ENCODE results near the gene TRIM10.

Gene TRIM10

GRCh38 chr6:30154061-30154460 is 7.0 kb downstream of the TRIM10 start:
- H3K27ac ChIP-seq (ENCODE audit: low read depth, low read length) = no peak overlapping the region

GRCh38 chr6:30152910-30153610 is 8.0 kb downstream of the TRIM10 start:
- Histone ChIP-seq H3K9me3 (ENCODE audit: control insufficient read depth in 5 of 5, low read length in 5 of 5) (no peaks in the 10 kb centered on the region), H3K9ac (ENCODE audit: low read length in 5 of 5) (no peak overlapping the region), H3K4me3 (ENCODE audit: low read depth in 1 of 5, low read length in 5 of 5) (no peak overlapping the region), H3K27me3 (ENCODE audit: control insufficient read depth in 5 of 5, insufficient read depth in 4 of 5, low read length in 5 of 5) (peaks cover 0 to 9% (median 0%) of the 10 kb centered on the region in 5 donors), H3K27ac (ENCODE audit: low read depth, low read length) (no peak overlapping the region), H3K36me3 (ENCODE audit: control insufficient read depth in 5 of 5, insufficient read depth in 5 of 5, low read length in 5 of 5) (no peaks in the 10 kb centered on the region), H3K4me1 (ENCODE audit: control insufficient read depth in 5 of 5, insufficient read depth in 5 of 5, low read length in 5 of 5) (peaks cover 2 to 17% (median 11%) of the 10 kb centered on the region in 5 donors)

More at GRCh38 chr6:30154061-30154460, 7.0 kb downstream of the TRIM10 start:
- Histone ChIP-seq H3K36me3 (ENCODE audit: control insufficient read depth in 5 of 5, insufficient read depth in 5 of 5, low read length in 5 of 5) (no peaks in the 10 kb centered on the region), H3K9ac (ENCODE audit: low read length in 5 of 5) (no peak overlapping the region), H3K9me3 (ENCODE audit: control insufficient read depth in 5 of 5, low read length in 5 of 5) (no peaks in the 10 kb centered on the region), H3K4me3 (ENCODE audit: low read depth in 1 of 5, low read length in 5 of 5) (no peak overlapping the region), H3K27me3 (ENCODE audit: control insufficient read depth in 5 of 5, insufficient read depth in 4 of 5, low read length in 5 of 5) (peaks cover 0 to 9% (median 0%) of the 10 kb centered on the region in 5 donors), H3K4me1 (ENCODE audit: control insufficient read depth in 5 of 5, insufficient read depth in 5 of 5, low read length in 5 of 5) (peaks cover 2 to 17% (median 11%) of the 10 kb centered on the region in 5 donors)

GRCh38 chr6:30152016-30152673 is 8.9 kb downstream of the TRIM10 start:
- Histone ChIP-seq H3K9me3 (ENCODE audit: control insufficient read depth in 5 of 5, low read length in 5 of 5) (no peaks in the 10 kb centered on the region), H3K27me3 (ENCODE audit: control insufficient read depth in 5 of 5, insufficient read depth in 4 of 5, low read length in 5 of 5) (peaks cover 0 to 10% (median 4%) of the 10 kb centered on the region in 5 donors), H3K36me3 (ENCODE audit: control insufficient read depth in 5 of 5, insufficient read depth in 5 of 5, low read length in 5 of 5) (no peaks in the 10 kb centered on the region), H3K27ac (ENCODE audit: low read depth, low read length) (no peak overlapping the region), H3K4me3 (ENCODE audit: low read depth in 1 of 5, low read length in 5 of 5) (no peak overlapping the region), H3K9ac (ENCODE audit: low read length in 5 of 5) (no peak overlapping the region), H3K4me1 (ENCODE audit: control insufficient read depth in 5 of 5, insufficient read depth in 5 of 5, low read length in 5 of 5) (peaks cover 2 to 17% (median 11%) of the 10 kb centered on the region in 5 donors)

- Histone ChIP-seq H3K27me3 (ENCODE audit: control insufficient read depth in 5 of 5, insufficient read depth in 4 of 5, low read length in 5 of 5) (peaks cover 0 to 12% (median 7%) of the 10 kb centered on the region in 5 donors), H3K36me3 (ENCODE audit: control insufficient read depth in 5 of 5, insufficient read depth in 5 of 5, low read length in 5 of 5) (no peaks in the 10 kb centered on the region), H3K4me1 (ENCODE audit: control insufficient read depth in 5 of 5, insufficient read depth in 5 of 5, low read length in 5 of 5) (peaks cover 2 to 14% (median 9%) of the 10 kb centered on the region in 5 donors), H3K9ac (ENCODE audit: low read length in 5 of 5) (no peak overlapping the region), H3K27ac (ENCODE audit: low read depth, low read length) (no peak overlapping the region), H3K9me3 (ENCODE audit: control insufficient read depth in 5 of 5, low read length in 5 of 5) (no peaks in the 10 kb centered on the region), H3K4me3 (ENCODE audit: low read depth in 1 of 5, low read length in 5 of 5) (no peak overlapping the region)
Observed at GRCh38 chr6:30151580-30151979, 9.4 kb downstream of the TRIM10 start.

DNA sequence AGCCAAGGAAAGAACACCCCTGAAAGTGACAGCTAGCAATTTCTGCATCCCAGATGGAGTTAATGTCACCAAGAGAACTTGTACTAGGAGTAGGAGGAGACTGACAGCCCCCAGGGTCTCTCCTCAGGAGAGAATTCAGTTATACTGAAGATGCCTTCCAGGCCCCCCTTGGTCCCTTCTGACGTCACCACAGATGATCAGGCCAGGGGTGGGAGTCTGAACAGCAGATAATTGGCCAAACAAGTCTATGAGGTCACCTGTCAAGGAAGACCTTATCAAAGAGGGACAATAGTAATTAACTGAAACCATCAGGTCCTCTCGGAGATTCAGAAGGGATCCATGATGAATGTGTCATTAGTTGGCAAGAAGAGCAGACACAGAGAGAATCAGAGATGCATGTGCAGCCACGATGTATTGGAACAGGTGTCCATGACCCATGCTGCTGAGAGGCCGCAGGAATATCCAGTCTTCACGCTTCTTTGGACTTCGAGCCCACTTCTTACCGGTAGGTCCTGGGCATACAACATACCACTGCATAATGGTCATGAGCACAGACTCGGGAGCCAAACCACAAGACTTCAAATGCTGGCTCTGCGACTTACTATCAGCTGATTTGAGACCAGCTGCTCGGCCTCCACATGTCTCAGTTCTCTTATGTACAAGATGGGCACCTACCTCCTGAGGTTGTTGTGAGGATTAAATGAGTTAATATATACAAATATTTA is 10.2 kb downstream of the TRIM10 start:
- no peak overlapping the region for H3K4me3 ChIP-seq (ENCODE audit: low read depth in 1 of 5, low read length in 5 of 5)
- H3K27ac ChIP-seq (ENCODE audit: low read depth, low read length) = no peak overlapping the region
- H3K9ac ChIP-seq (ENCODE audit: low read length in 5 of 5) = no peak overlapping the region
- no peaks in the 10 kb centered on the region for H3K36me3 ChIP-seq (ENCODE audit: control insufficient read depth in 5 of 5, insufficient read depth in 5 of 5, low read length in 5 of 5)
- H3K27me3 ChIP-seq (ENCODE audit: control insufficient read depth in 5 of 5, insufficient read depth in 4 of 5, low read length in 5 of 5) = peaks cover 0 to 14% (median 7%) of the 10 kb centered on the region in 5 donors
- peaks cover 0 to 10% (median 2%) of the 10 kb centered on the region in 5 donors for H3K4me1 ChIP-seq (ENCODE audit: control insufficient read depth in 5 of 5, insufficient read depth in 5 of 5, low read length in 5 of 5)
- no peaks in the 10 kb centered on the region for H3K9me3 ChIP-seq (ENCODE audit: control insufficient read depth in 5 of 5, low read length in 5 of 5)

- no peaks in the 10 kb centered on the region for H3K36me3 ChIP-seq (ENCODE audit: control insufficient read depth in 5 of 5, insufficient read depth in 5 of 5, low read length in 5 of 5)
- no peak overlapping the region for H3K4me3 ChIP-seq (ENCODE audit: low read depth in 1 of 5, low read length in 5 of 5)
- H3K4me1 ChIP-seq (ENCODE audit: control insufficient read depth in 5 of 5, insufficient read depth in 5 of 5, low read length in 5 of 5) = peaks cover 0 to 7% (median 2%) of the 10 kb centered on the region in 5 donors
- H3K9ac ChIP-seq (ENCODE audit: low read length in 5 of 5) = no peak overlapping the region
- peaks cover 3 to 21% (median 9%) of the 10 kb centered on the region in 5 donors for H3K27me3 ChIP-seq (ENCODE audit: control insufficient read depth in 5 of 5, insufficient read depth in 4 of 5, low read length in 5 of 5)
- no peak overlapping the region for H3K27ac ChIP-seq (ENCODE audit: low read depth, low read length)
- no peaks in the 10 kb centered on the region for H3K9me3 ChIP-seq (ENCODE audit: control insufficient read depth in 5 of 5, low read length in 5 of 5)
Observed at GRCh38 chr6:30149858-30150550, 11.0 kb downstream of the TRIM10 start.

DNA sequence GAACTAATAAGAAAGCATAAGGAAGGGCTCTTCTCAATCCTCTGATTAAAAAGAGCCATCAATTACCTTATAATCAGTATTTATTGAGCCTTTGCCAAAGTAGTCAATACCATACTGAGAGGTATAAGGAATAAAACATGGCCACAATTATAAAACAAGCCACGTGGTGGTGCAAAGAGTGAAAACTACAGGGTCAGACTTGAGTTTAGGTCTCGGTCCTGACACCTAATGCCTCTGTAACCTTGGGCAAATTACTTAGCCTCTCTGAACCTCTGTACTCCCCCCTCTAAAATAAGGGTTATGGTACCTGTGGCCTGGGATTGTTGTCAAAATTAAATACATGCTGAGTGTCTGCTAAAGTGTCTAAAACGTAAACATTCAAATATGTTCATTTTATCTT is 11.8 kb downstream of the TRIM10 start:
- no peak overlapping the region for H3K9ac ChIP-seq (ENCODE audit: low read length in 5 of 5)
- H3K27me3 ChIP-seq (ENCODE audit: control insufficient read depth in 5 of 5, insufficient read depth in 4 of 5, low read length in 5 of 5) = peaks cover 3 to 20% (median 10%) of the 10 kb centered on the region in 5 donors
- H3K4me1 ChIP-seq (ENCODE audit: control insufficient read depth in 5 of 5, insufficient read depth in 5 of 5, low read length in 5 of 5) = no peaks in the 10 kb centered on the region
- no peak overlapping the region for H3K27ac ChIP-seq (ENCODE audit: low read depth, low read length)
- no peak overlapping the region for H3K4me3 ChIP-seq (ENCODE audit: low read depth in 1 of 5, low read length in 5 of 5)
- H3K9me3 ChIP-seq (ENCODE audit: control insufficient read depth in 5 of 5, low read length in 5 of 5) = no peaks in the 10 kb centered on the region
- H3K36me3 ChIP-seq (ENCODE audit: control insufficient read depth in 5 of 5, insufficient read depth in 5 of 5, low read length in 5 of 5) = no peaks in the 10 kb centered on the region

- H3K36me3 ChIP-seq (ENCODE audit: control insufficient read depth in 5 of 5, insufficient read depth in 5 of 5, low read length in 5 of 5) = no peaks in the 10 kb centered on the region
- no peak overlapping the region for H3K4me3 ChIP-seq (ENCODE audit: low read depth in 1 of 5, low read length in 5 of 5)
- no peaks in the 10 kb centered on the region for H3K9me3 ChIP-seq (ENCODE audit: control insufficient read depth in 5 of 5, low read length in 5 of 5)
- no peak overlapping the region for H3K27ac ChIP-seq (ENCODE audit: low read depth, low read length)
- H3K9ac ChIP-seq (ENCODE audit: low read length in 5 of 5) = no peak overlapping the region
- peaks cover 3 to 19% (median 13%) of the 10 kb centered on the region in 5 donors for H3K27me3 ChIP-seq (ENCODE audit: control insufficient read depth in 5 of 5, insufficient read depth in 4 of 5, low read length in 5 of 5)
- H3K4me1 ChIP-seq (ENCODE audit: control insufficient read depth in 5 of 5, insufficient read depth in 5 of 5, low read length in 5 of 5) = no peaks in the 10 kb centered on the region
Observed at GRCh38 chr6:30147096-30147495, 13.9 kb downstream of the TRIM10 start.

DNA sequence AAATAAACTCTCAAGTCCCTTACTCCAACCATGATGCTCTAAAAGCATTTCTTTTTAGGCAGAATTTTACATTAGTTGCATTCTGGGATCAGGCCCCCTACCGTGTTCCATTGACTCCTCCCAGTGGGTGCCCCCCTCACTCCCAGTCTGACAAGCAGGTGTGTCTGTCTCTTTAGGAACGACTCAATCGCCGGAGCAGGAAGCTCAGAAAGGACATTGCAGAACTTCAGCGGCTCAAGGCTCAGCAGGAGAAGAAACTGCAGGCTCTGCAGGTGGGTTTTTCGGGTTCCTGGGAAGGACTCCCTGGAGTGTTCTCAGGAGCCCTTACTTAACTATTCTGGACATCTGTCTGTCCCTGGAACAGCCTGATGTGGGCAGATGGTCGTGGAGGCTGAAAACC is 15.2 kb downstream of the TRIM10 start:
- Histone ChIP-seq H3K36me3 (ENCODE audit: control insufficient read depth in 5 of 5, insufficient read depth in 5 of 5, low read length in 5 of 5) (no peaks in the 10 kb centered on the region), H3K4me1 (ENCODE audit: control insufficient read depth in 5 of 5, insufficient read depth in 5 of 5, low read length in 5 of 5) (no peaks in the 10 kb centered on the region), H3K9me3 (ENCODE audit: control insufficient read depth in 5 of 5, low read length in 5 of 5) (no peaks in the 10 kb centered on the region), H3K27me3 (ENCODE audit: control insufficient read depth in 5 of 5, insufficient read depth in 4 of 5, low read length in 5 of 5) (peaks cover 3 to 22% (median 13%) of the 10 kb centered on the region in 5 donors), H3K4me3 (ENCODE audit: low read depth in 1 of 5, low read length in 5 of 5) (no peak overlapping the region), H3K9ac (ENCODE audit: low read length in 5 of 5) (no peak overlapping the region), H3K27ac (ENCODE audit: low read depth, low read length) (no peak overlapping the region)

Measured in subcutaneous abdominal adipose tissue (tissue), 5 donors.